ENCODE data around the gene MT4.

DNA sequence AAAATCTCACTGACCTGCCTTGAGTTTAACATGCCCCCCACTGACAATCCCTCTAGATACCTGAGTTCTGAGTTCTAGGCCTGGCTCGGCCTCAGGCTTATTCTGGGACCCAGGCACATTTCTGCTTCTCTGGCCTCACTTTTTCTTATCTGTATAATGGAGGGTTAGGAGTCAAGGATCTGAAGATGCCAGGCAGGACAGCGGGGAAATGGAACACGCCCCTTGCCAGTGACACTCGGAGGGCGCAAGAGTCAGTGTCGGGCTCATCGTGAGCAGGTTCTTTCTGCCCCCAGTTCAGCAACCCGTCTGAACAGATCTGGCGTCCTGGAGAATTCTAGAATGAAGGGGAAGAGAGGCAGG lies 23.9 kb downstream of the MT4 start:
- TF ChIP-seq, protein P1, sequence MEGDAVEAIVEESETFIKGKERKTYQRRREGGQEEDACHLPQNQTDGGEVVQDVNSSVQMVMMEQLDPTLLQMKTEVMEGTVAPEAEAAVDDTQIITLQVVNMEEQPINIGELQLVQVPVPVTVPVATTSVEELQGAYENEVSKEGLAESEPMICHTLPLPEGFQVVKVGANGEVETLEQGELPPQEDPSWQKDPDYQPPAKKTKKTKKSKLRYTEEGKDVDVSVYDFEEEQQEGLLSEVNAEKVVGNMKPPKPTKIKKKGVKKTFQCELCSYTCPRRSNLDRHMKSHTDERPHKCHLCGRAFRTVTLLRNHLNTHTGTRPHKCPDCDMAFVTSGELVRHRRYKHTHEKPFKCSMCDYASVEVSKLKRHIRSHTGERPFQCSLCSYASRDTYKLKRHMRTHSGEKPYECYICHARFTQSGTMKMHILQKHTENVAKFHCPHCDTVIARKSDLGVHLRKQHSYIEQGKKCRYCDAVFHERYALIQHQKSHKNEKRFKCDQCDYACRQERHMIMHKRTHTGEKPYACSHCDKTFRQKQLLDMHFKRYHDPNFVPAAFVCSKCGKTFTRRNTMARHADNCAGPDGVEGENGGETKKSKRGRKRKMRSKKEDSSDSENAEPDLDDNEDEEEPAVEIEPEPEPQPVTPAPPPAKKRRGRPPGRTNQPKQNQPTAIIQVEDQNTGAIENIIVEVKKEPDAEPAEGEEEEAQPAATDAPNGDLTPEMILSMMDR (IDR thresholded peaks at IDR 0.05): no peak
- TF ChIP-seq POLR2A (IDR thresholded peaks at IDR 0.05): no peak

Measured in uterus (tissue), 2 donors.